ENCODE measurements around the gene KRTAP9-2. TPM values are rescaled to one million over a fixed set of nuclear protein-coding genes. Genes with fewer than 3 reads are reported as not detected.
"Not testable (repeated sequence)": the region's sequence is repeated elsewhere in the genome, so short reads cannot be mapped to it uniquely, and the experiment has no call there.

The KRTAP9-2 gene
- total RNA-seq, 1 donor from 2014 or later, result not detected

- TF ChIP-seq EZH2phosphoT487 (IDR thresholded peaks at IDR 0.05), result no peak
- no peak for TF ChIP-seq CTCF (IDR thresholded peaks at IDR 0.05)
- TF ChIP-seq EZH2 (IDR thresholded peaks at IDR 0.05), result no peak
- Histone ChIP-seq H3K9me3 (ENCODE audit: low read depth) (no peaks in the 10 kb centered on the region), H3K27ac (no peak overlapping the region), H3F3A (ENCODE audit: low read depth) (no peaks in the 10 kb centered on the region), H3K4me2 (no peak overlapping the region), H3K4me3 (no peak overlapping the region), H3K4me1 (no peaks in the 10 kb centered on the region), H3K36me3 (no peaks in the 10 kb centered on the region), H4K20me1 (ENCODE audit: low read depth) (no peaks in the 10 kb centered on the region), H3K9ac (no peak overlapping the region), H3K27me3 (no peaks in the 10 kb centered on the region), H2AFZ (replicated peaks) (no peak overlapping the region), H3K79me2 (ENCODE audit: low read depth) (no peaks in the 10 kb centered on the region)
- no peak for DNase-seq (ENCODE audit: low spot score)
- no peaks in the 10 kb centered on the region for H3K36me3 Mint-ChIP-seq
- H3K4me3 Mint-ChIP-seq, result no peak overlapping the region
- H3K4me1 Mint-ChIP-seq, result peaks cover 2% of the 10 kb centered on the region
- no peak overlapping the region for H3K27ac Mint-ChIP-seq
- H3K27me3 Mint-ChIP-seq (ENCODE audit: insufficient read depth, low read depth), result no peaks in the 10 kb centered on the region
- H3K9me3 Mint-ChIP-seq, result no peaks in the 10 kb centered on the region
Observed at GRCh38 chr17:41186872-41187271, 39.6 kb upstream of the KRTAP9-2 start.

- H3K9me3 ChIP-seq (ENCODE audit: low read depth); H3K4me2 ChIP-seq; H3K27me3 Mint-ChIP-seq (ENCODE audit: insufficient read depth, low read depth); H3K36me3 ChIP-seq; H3K9ac ChIP-seq; DNase-seq (ENCODE audit: low spot score); H3K4me1 Mint-ChIP-seq; H3K36me3 Mint-ChIP-seq; H3K4me3 ChIP-seq; H3K27ac ChIP-seq; H3K9me3 Mint-ChIP-seq; H4K20me1 ChIP-seq (ENCODE audit: low read depth); H3F3A ChIP-seq (ENCODE audit: low read depth); H3K4me1 ChIP-seq; H3K79me2 ChIP-seq (ENCODE audit: low read depth); H3K27ac Mint-ChIP-seq; H2AFZ ChIP-seq (replicated peaks); H3K4me3 Mint-ChIP-seq; H3K27me3 ChIP-seq: not testable (repeated sequence)
Observed at GRCh38 chr17:41189837-41190318, 36.6 kb upstream of the KRTAP9-2 start, which contains the start of gene KRTAP9-1. Gene KRTAP9-1 (plus strand): TSS chr17:41189887. CDS start chr17:41189887, 0 bp downstream.

DNA sequence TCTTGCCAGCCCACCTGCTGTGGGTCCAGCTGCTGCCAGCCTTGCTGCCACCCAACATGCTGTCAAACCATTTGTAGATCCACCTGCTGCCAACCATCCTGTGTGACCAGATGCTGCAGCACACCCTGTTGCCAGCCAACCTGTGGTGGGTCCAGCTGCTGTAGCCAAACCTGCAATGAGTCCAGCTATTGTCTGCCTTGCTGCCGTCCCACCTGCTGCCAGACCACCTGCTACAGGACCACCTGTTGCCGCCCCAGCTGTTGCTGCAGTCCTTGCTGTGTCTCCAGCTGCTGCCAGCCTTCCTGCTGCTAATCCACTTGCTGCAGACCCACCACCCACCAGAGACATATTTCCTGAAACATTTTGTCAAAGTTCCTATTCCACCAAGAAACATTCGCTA, 36.1 kb upstream of the KRTAP9-2 start:
- H3K4me3 Mint-ChIP-seq, result no peak overlapping the region
- no peaks in the 10 kb centered on the region for H3K36me3 ChIP-seq
- H3F3A ChIP-seq (ENCODE audit: low read depth), result no peaks in the 10 kb centered on the region
- H3K27ac Mint-ChIP-seq, result no peak overlapping the region
- no peaks in the 10 kb centered on the region for H3K27me3 ChIP-seq
- no peak overlapping the region for H3K27ac ChIP-seq
- H3K27me3 Mint-ChIP-seq (ENCODE audit: insufficient read depth, low read depth), result no peaks in the 10 kb centered on the region
- no peaks in the 10 kb centered on the region for H3K36me3 Mint-ChIP-seq
- TF ChIP-seq CTCF (IDR thresholded peaks at IDR 0.05), result no peak
- TF ChIP-seq EZH2phosphoT487 (IDR thresholded peaks at IDR 0.05), result no peak
- no peak for TF ChIP-seq EZH2 (IDR thresholded peaks at IDR 0.05)
- H3K9ac ChIP-seq, result no peak overlapping the region
- no peaks in the 10 kb centered on the region for H3K9me3 ChIP-seq (ENCODE audit: low read depth)
- no peak overlapping the region for H3K4me2 ChIP-seq
- H3K4me3 ChIP-seq, result no peak overlapping the region
- no peaks in the 10 kb centered on the region for H3K4me1 ChIP-seq
- H4K20me1 ChIP-seq (ENCODE audit: low read depth), result no peaks in the 10 kb centered on the region
- H3K4me1 Mint-ChIP-seq, result no peaks in the 10 kb centered on the region
- no peak for DNase-seq (ENCODE audit: low spot score)
- peaks cover 3% of the 10 kb centered on the region for H3K9me3 Mint-ChIP-seq
- no peak overlapping the region for H2AFZ ChIP-seq (replicated peaks)
- no peaks in the 10 kb centered on the region for H3K79me2 ChIP-seq (ENCODE audit: low read depth)

GRCh38 chr17:41196068-41196467, 30.4 kb upstream of the KRTAP9-2 start:
- no peaks in the 10 kb centered on the region for H4K20me1 ChIP-seq (ENCODE audit: low read depth)
- TF ChIP-seq EZH2phosphoT487 (IDR thresholded peaks at IDR 0.05) (no peak), CTCF (IDR thresholded peaks at IDR 0.05) (no peak), EZH2 (IDR thresholded peaks at IDR 0.05) (no peak)
- H3K4me1 ChIP-seq, result no peaks in the 10 kb centered on the region
- H3K79me2 ChIP-seq (ENCODE audit: low read depth), result no peaks in the 10 kb centered on the region
- peaks cover 6% of the 10 kb centered on the region for H3K9me3 Mint-ChIP-seq
- no peak overlapping the region for H3K27ac ChIP-seq
- no peaks in the 10 kb centered on the region for H3K27me3 ChIP-seq
- H2AFZ ChIP-seq (replicated peaks), result no peak overlapping the region
- no peak for DNase-seq (ENCODE audit: low spot score)
- no peak overlapping the region for H3K4me2 ChIP-seq
- H3K36me3 ChIP-seq, result no peaks in the 10 kb centered on the region
- no peak overlapping the region for H3K27ac Mint-ChIP-seq
- H3K4me1 Mint-ChIP-seq, result no peaks in the 10 kb centered on the region
- H3K9me3 ChIP-seq (ENCODE audit: low read depth), result no peaks in the 10 kb centered on the region
- H3K9ac ChIP-seq, result no peak overlapping the region
- H3F3A ChIP-seq (ENCODE audit: low read depth), result no peaks in the 10 kb centered on the region
- H3K4me3 ChIP-seq, result no peak overlapping the region
- peaks cover 6% of the 10 kb centered on the region for H3K27me3 Mint-ChIP-seq (ENCODE audit: insufficient read depth, low read depth)
- no peak overlapping the region for H3K4me3 Mint-ChIP-seq
- no peaks in the 10 kb centered on the region for H3K36me3 Mint-ChIP-seq
